Tibial nerve (tissue), 4 donors: Measurements from ENCODE around the gene PXDN.

Experiments used
- EP300 ChIP-seq, 2 donors: sonication (generic); formaldehyde crosslinking; IDR thresholded peaks; one replicate each; pipeline ENCODE4 v1.6.1; 2017; ENCODE audit warnings: antibody characterized with exemption in 2 of 2, mild to moderate bottlenecking in 1 of 2
- POLR2A ChIP-seq, 2 donors: fragments of 450-650 bp; IDR thresholded peaks; one replicate each; pipeline ENCODE4 v1.6.1; 2017; ENCODE audit warnings: antibody characterized with exemption in 2 of 2, mild to moderate bottlenecking in 2 of 2, moderate library complexity in 2 of 2
- TF ChIP-seq, protein P1 (sequence below), 5 experiments: fragments of 200-600 bp in 3 of 5; fragments of 450-650 bp in 2 of 5; sonication (generic) in 3 of 5; IDR thresholded peaks; one replicate each; pipeline ENCODE4 v1.5.1; 2016 to 2019; ENCODE audit warnings: antibody characterized with exemption in 5 of 5, mild to moderate bottlenecking in 3 of 5, moderate library complexity in 2 of 5

DNA sequence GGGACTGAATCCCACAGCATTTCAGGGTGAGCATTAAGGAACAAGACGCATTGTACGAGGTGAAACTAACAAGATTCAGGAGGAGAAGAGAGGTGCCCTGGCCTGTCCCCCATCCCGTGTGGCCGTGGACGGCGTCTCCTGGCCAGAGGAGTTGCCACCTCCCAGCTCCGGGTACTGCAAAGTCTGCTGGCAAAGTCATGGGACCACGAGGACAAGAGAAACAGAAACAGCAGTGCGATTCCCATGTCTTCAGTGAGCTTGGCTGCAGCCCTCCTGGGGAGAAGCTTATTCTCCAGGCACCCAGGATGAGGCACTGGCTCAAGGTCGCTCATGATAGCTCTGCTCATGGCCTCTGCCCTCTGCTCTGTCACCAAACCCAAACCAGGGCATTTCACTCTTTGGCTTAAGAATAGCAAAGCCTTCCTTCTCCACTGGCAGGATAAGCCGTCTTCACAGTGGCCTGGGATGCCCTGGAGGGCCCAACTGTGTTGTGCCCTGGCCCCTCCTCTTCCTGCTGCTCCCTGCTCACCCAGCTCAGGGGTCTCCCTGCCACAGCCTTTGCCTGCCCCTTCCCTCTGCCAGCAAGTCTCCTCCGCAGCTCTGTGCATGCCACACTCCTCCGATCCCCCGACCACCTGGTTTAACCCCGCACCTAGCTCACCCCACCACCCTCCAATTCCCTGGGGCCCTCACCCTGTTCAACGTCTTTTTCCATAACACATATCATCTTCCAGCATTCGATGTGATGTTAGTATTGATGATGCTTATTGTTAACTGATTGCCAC, 144.8 kb downstream of the PXDN start:
- TF ChIP-seq, protein P1, sequence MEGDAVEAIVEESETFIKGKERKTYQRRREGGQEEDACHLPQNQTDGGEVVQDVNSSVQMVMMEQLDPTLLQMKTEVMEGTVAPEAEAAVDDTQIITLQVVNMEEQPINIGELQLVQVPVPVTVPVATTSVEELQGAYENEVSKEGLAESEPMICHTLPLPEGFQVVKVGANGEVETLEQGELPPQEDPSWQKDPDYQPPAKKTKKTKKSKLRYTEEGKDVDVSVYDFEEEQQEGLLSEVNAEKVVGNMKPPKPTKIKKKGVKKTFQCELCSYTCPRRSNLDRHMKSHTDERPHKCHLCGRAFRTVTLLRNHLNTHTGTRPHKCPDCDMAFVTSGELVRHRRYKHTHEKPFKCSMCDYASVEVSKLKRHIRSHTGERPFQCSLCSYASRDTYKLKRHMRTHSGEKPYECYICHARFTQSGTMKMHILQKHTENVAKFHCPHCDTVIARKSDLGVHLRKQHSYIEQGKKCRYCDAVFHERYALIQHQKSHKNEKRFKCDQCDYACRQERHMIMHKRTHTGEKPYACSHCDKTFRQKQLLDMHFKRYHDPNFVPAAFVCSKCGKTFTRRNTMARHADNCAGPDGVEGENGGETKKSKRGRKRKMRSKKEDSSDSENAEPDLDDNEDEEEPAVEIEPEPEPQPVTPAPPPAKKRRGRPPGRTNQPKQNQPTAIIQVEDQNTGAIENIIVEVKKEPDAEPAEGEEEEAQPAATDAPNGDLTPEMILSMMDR (IDR thresholded peaks at IDR 0.05): no peak
- TF ChIP-seq POLR2A (IDR thresholded peaks at IDR 0.05) (no peak), EP300 (IDR thresholded peaks at IDR 0.05) (no peak)
